ENCODE measurements around the gene MTG1.
"Not testable (repeated sequence)": the region's sequence is repeated elsewhere in the genome, so short reads cannot be mapped to it uniquely, and the experiment has no call there.

The MTG1 gene

GRCh38 chr10:133431888-133432613 lies 38.1 kb downstream of the MTG1 start:
- DNase-seq: not testable (repeated sequence)

GRCh38 chr10:133432789-133433188 lies 38.8 kb downstream of the MTG1 start:
- not testable (repeated sequence) for DNase-seq

GRCh38 chr10:133438711-133439273 lies 44.8 kb downstream of the MTG1 start:
- DNase-seq: no peak

GRCh38 chr10:133439517-133440461 lies 45.8 kb downstream of the MTG1 start:
- no peak for DNase-seq

- no peak for DNase-seq
Measured at GRCh38 chr10:133440633-133441285, 46.8 kb downstream of the MTG1 start.

GRCh38 chr10:133441356-133441755 lies 47.4 kb downstream of the MTG1 start:
- DNase-seq: not testable (repeated sequence)

GRCh38 chr10:133441780-133442179 lies 47.8 kb downstream of the MTG1 start:
- no peak for DNase-seq

GRCh38 chr10:133442191-133442966 lies 48.4 kb downstream of the MTG1 start:
- no peak for DNase-seq

- no peak for DNase-seq
Measured at GRCh38 chr10:133442967-133443924, 49.3 kb downstream of the MTG1 start.

GRCh38 chr10:133444342-133445267 lies 50.6 kb downstream of the MTG1 start:
- DNase-seq: no peak

- no peak for DNase-seq
Measured at GRCh38 chr10:133445268-133445732, 51.3 kb downstream of the MTG1 start.

GRCh38 chr10:133445751-133446708 lies 52.1 kb downstream of the MTG1 start:
- DNase-seq: no peak

GRCh38 chr10:133446979-133447378 lies 53.0 kb downstream of the MTG1 start:
- DNase-seq: no peak

GRCh38 chr10:133448120-133448519 lies 54.2 kb downstream of the MTG1 start:
- DNase-seq: no peak

- DNase-seq: no peak
Measured at GRCh38 chr10:133451346-133451745, 57.4 kb downstream of the MTG1 start.

GRCh38 chr10:133452453-133452852 lies 58.5 kb downstream of the MTG1 start:
- DNase-seq: no peak

- no peak for DNase-seq
Measured at GRCh38 chr10:133453516-133454203, 59.7 kb downstream of the MTG1 start, which contains the start of gene SCART1. TSS of gene SCART1 (plus strand) at chr10:133453945. CDS start at chr10:133453998, 53 bp downstream.
